ENCODE data around the gene GAL3ST3. TPM values are rescaled to one million over a fixed set of nuclear protein-coding genes. Genes with fewer than 3 reads are reported as not detected.
"Not testable (repeated sequence)": the region's sequence is repeated elsewhere in the genome, so short reads cannot be mapped to it uniquely, and the experiment has no call there.

The GAL3ST3 gene
- total RNA-seq, 2 experiments from 2014 or later = 0.51 to 1.0 TPM

DNA sequence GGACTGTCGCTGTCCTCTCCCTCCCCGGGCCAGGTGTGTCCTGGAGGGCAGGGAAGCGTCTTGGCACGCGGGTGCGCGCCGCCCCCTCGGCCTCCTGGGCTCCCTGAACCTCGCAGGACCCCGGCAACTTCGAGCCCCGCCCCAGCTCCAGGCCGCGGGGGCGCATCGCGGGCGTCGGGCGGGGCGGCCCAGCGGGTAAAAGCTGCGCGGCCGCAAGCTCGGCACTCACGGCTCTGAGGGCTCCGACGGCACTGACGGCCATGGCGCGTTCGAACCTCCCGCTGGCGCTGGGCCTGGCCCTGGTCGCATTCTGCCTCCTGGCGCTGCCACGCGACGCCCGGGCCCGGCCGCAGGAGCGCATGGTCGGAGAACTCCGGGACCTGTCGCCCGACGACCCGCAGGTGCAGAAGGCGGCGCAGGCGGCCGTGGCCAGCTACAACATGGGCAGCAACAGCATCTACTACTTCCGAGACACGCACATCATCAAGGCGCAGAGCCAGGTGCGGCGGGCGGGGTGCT lies 37.1 kb downstream of the GAL3ST3 start, which contains the start of gene CST6:
Gene CST6, plus strand, starts transcription at position 224 of the 519 bp plus-strand sequence. Its CDS starts 37 bp downstream, at position 261.
- H3K4me1 Mint-ChIP-seq (ENCODE audit: low read depth) = peaks cover 2% of the 10 kb centered on the region
- TF ChIP-seq, protein P1, sequence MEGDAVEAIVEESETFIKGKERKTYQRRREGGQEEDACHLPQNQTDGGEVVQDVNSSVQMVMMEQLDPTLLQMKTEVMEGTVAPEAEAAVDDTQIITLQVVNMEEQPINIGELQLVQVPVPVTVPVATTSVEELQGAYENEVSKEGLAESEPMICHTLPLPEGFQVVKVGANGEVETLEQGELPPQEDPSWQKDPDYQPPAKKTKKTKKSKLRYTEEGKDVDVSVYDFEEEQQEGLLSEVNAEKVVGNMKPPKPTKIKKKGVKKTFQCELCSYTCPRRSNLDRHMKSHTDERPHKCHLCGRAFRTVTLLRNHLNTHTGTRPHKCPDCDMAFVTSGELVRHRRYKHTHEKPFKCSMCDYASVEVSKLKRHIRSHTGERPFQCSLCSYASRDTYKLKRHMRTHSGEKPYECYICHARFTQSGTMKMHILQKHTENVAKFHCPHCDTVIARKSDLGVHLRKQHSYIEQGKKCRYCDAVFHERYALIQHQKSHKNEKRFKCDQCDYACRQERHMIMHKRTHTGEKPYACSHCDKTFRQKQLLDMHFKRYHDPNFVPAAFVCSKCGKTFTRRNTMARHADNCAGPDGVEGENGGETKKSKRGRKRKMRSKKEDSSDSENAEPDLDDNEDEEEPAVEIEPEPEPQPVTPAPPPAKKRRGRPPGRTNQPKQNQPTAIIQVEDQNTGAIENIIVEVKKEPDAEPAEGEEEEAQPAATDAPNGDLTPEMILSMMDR (IDR thresholded peaks at IDR 0.05) = no peak
- H3K36me3 Mint-ChIP-seq (ENCODE audit: low read depth) = no peaks in the 10 kb centered on the region
- H3K27ac Mint-ChIP-seq = no peak within 1 kb of the TSS
- H3K27me3 Mint-ChIP-seq = peaks cover 17% of the 10 kb centered on the region
- intact Hi-C loops (cut with micrococcal nuclease) = no loop called here
- POLR2A ChIA-PET = interaction anchor here (0.7 to 3.2 kb wide), 3 partner anchors 9 to 40 kb away, joined by 3 to 7 read pairs (median 3); partner anchors contain the start of genes BANF1 and SF3B2
- CTCF ChIA-PET = interaction anchor here (0.7 to 5.9 kb wide), 4 partner anchors 11 to 127 kb away, joined by 3 to 38 read pairs (median 12); no protein-coding TSS in a partner anchor
- H3K4me3 Mint-ChIP-seq = no peak within 1 kb of the TSS
- peak; percentile 34 for ATAC-seq
- no peaks in the 10 kb centered on the region for H3K9me3 Mint-ChIP-seq
- no peak for DNase-seq

DNA sequence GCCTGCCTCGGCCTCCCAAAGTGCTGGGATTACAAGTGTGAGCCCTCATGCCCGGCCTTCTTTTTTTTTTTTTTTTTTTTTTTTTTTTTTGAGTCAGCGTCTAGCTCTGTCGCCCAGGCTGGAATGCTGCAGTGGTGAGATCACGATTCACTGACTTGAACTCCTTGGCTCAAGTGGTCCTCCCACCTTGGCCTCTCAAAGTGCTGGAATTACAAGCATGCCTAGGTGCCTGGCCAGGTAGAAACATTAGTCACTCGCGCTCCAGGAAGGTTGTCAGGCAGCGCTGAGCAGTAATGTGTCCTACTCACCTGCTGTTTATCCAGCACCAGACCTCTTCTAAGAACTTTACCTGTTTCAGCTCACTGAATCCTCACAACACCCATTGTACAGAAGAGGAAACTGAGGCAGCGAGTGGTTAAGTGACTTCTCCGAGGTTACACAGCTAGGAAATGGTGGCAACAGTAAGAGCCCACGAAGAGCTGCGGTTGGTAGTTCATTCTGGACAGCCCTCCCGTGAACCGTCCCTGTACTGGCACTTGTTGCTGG lies 37.6 kb downstream of the GAL3ST3 start:
- Mint-ChIP-seq H3K9me3 (no peaks in the 10 kb centered on the region), H3K27ac (no peak overlapping the region), H3K36me3 (ENCODE audit: low read depth) (no peaks in the 10 kb centered on the region), H3K27me3 (peaks cover 17% of the 10 kb centered on the region), H3K4me1 (ENCODE audit: low read depth) (peaks cover 2% of the 10 kb centered on the region), H3K4me3 (no peak overlapping the region)
- CTCF ChIA-PET = interaction anchor here (0.7 to 5.9 kb wide), 5 partner anchors 11 to 127 kb away, joined by 3 to 38 read pairs (median 20); no protein-coding TSS in a partner anchor
- TF ChIP-seq, protein P1 (IDR thresholded peaks at IDR 0.05) = no peak
- intact Hi-C loops (cut with micrococcal nuclease) = no loop called here
- ATAC-seq (no peak), DNase-seq (no peak)
- POLR2A ChIA-PET = interaction anchor here (0.7 to 3.2 kb wide), 3 partner anchors 9 to 41 kb away, joined by 3 to 7 read pairs (median 3); partner anchors contain the start of genes BANF1 and SF3B2

DNA sequence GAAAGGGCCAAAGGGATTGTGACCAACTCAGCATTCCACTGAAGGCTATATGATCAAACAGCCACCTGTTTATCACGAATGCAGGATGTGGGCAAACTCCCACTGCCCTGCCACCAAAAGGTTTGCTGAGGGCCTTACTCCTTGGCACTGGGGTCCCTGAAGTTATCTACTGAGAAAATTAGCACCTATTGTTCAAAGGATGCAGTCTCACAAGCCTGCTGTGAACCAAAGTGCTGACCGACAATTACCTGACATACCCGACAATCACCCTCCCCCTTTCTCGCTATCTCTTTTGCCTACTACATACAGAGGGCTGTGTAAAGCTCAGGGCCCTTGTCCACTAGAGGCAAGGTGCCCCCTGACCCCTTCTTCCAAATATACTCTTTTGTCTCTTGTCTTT lies 38.9 kb downstream of the GAL3ST3 start:
- CTCF ChIA-PET = interaction anchor here (0.7 to 5.9 kb wide), 3 partner anchors 12 to 288 kb away, joined by 3 to 38 read pairs (median 30); no protein-coding TSS in a partner anchor
- H3K4me1 Mint-ChIP-seq (ENCODE audit: low read depth); ATAC-seq; H3K4me3 Mint-ChIP-seq; H3K27ac Mint-ChIP-seq; H3K36me3 Mint-ChIP-seq (ENCODE audit: low read depth); H3K9me3 Mint-ChIP-seq; intact Hi-C loops (cut with micrococcal nuclease); DNase-seq: not testable (repeated sequence)
- POLR2A ChIA-PET = interaction anchor here (0.7 to 3.2 kb wide), 5 partner anchors 8 to 479 kb away, joined by 3 to 7 read pairs (median 3); partner anchors contain the start of gene SF3B2
- peaks cover 17% of the 10 kb centered on the region for H3K27me3 Mint-ChIP-seq

DNA sequence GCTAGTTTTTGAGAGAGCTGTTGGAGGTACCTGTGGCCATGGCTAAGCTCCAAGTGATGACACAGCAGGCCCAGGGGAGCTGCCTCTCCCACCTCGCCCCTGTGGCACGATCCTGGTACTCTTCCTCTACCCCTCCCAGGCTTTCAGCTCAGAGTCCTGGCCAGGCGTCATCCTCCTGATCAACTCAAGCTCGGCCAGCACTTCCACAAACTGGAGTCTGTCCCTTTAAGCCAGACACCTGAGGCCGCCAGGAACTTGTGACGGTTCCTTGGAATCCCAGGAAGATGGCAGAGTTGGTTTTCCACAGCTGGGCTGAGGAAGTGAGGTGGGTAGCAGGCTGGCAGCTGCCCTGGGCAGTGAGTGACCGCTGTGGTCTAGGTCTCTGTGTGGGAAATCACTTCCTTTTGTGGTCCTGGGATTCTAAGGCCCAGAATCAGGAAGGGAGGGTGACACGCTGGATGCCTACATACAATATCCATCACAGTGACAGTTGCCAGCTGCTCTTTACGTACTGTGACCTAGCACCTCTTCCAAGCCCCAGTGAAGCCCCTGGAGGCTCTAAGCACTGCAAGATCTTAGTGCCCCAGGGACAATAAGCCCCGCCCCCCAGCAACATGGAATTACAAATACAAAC lies 40.4 kb downstream of the GAL3ST3 start:
- POLR2A ChIA-PET = interaction anchor here (1.0 to 1.2 kb wide), 3 partner anchors 118 to 477 kb away, joined by 3 read pairs; no protein-coding TSS in a partner anchor

DNA sequence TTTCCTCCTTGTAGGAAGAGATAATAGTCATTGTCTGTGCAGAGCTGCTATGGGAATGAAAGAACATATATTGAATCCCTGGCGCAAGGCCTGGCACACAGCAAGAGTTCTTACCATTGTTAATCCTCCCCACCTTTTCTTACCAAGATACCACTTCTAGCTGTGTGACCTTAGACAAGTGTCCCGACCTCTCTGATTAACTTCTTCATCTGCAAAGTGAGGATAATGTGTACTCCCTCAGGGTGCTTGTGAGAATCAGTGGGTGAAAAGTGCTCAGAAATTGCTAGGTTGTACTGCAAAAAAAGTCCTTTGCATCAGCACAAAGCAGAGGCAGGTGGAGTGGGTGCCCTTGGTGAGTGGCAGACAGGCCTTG lies 40.9 kb downstream of the GAL3ST3 start:
- CTCF ChIA-PET = interaction anchor here (0.8 to 4.3 kb wide), 4 partner anchors 14 to 120 kb away, joined by 3 to 30 read pairs (median 5); partner anchors contain the start of gene FIBP
- intact Hi-C loops (cut with micrococcal nuclease) = no loop called here
- peaks cover 18% of the 10 kb centered on the region for H3K4me1 Mint-ChIP-seq (ENCODE audit: low read depth)
- no peak overlapping the region for H3K27ac Mint-ChIP-seq
- no peak for ATAC-seq
- DNase-seq = no peak
- peaks cover 23% of the 10 kb centered on the region for H3K36me3 Mint-ChIP-seq (ENCODE audit: low read depth)
- H3K27me3 Mint-ChIP-seq = peaks cover 13% of the 10 kb centered on the region
- H3K9me3 Mint-ChIP-seq = no peaks in the 10 kb centered on the region
- TF ChIP-seq, protein P1 (IDR thresholded peaks at IDR 0.05) = no peak
- POLR2A ChIA-PET = interaction anchor here (1.0 to 1.1 kb wide), 4 partner anchors 51 to 209 kb away, joined by 3 to 4 read pairs (median 3); no protein-coding TSS in a partner anchor
- H3K4me3 Mint-ChIP-seq = no peak overlapping the region

More for the DNA sequence above, 40.4 kb downstream of the GAL3ST3 start:
- ATAC-seq (no peak), DNase-seq (no peak)
- TF ChIP-seq, protein P1 (IDR thresholded peaks at IDR 0.05) = no peak
- Mint-ChIP-seq H3K9me3 (no peaks in the 10 kb centered on the region), H3K27me3 (peaks cover 17% of the 10 kb centered on the region), H3K36me3 (ENCODE audit: low read depth) (peaks cover 18% of the 10 kb centered on the region), H3K4me1 (ENCODE audit: low read depth) (peaks cover 13% of the 10 kb centered on the region), H3K4me3 (no peak overlapping the region), H3K27ac (no peak overlapping the region)
- CTCF ChIA-PET = interaction anchor here (0.8 to 4.3 kb wide), 4 partner anchors 14 to 123 kb away, joined by 3 to 30 read pairs (median 4); partner anchors contain the start of gene FIBP
- intact Hi-C loops (cut with micrococcal nuclease) = no loop called here

All from activated CD8-positive, alpha-beta T cell treated with anti-CD3 and anti-CD28 coated beads for 36 hours (primary cell).